IMR-90 (cell line): ENCODE results near the gene TBC1D22A. TPM values are rescaled to one million over a fixed set of nuclear protein-coding genes. Genes with fewer than 3 reads are reported as not detected.

Experiments
- ATAC-seq: fragments of 200-7000 bp; cut with Tn5 transposase; 2 replicates; pipeline ENCODE4 v1.9.1; 2020; ENCODE audit warnings: low read depth, mild to moderate bottlenecking, moderate library complexity
- BruUV-seq: library from RNA; stranded (reverse); fragments of 400-500 nt; replicated peaks from 2 replicates; lab custom pipeline; 2021; lab: Mats Ljungman, UMichigan
- CTCF ChIA-PET: fragments of 300-600 bp; formaldehyde crosslinking; extraction: SDS; loops from one replicate; lab custom pipeline; 2021; ENCODE audit warnings: antibody characterized with exemption; lab: Yijun Ruan, JAX
- POLR2A ChIA-PET: fragments of 300-600 bp; sonication (Branson Sonifier 250); formaldehyde crosslinking; loops from one replicate; lab custom pipeline; 2022; ENCODE audit warnings: antibody characterized with exemption; ENCODE audit not compliant: unreplicated experiment; lab: Charles Lee
- DNase-seq: peaks from one replicate; pipeline ENCODE4 v3.0.0; 2013
- H2AFZ ChIP-seq: replicated peaks from 2 replicates; pipeline ENCODE3; 2013; ENCODE audit warnings: low read length, mild to moderate bottlenecking; ENCODE audit not compliant: poor library complexity
- H2AK5ac ChIP-seq: 2 replicates; pipeline ENCODE4 v1.6.1; 2013; ENCODE audit warnings: low read depth, low read length, inconsistent platforms
- H2AK9ac ChIP-seq: replicated peaks from 2 replicates; pipeline ENCODE3; 2013; ENCODE audit warnings: mild to moderate bottlenecking, low read depth, low read length, moderate library complexity; ENCODE audit not compliant: poor library complexity
- H2BK120ac ChIP-seq: 2 replicates; pipeline ENCODE4 v1.6.1; 2013; ENCODE audit warnings: low read depth, low read length, inconsistent platforms
- H2BK15ac ChIP-seq: 3 replicates; pipeline ENCODE4 v1.6.1; 2013; ENCODE audit warnings: low read depth, low read length, inconsistent platforms
- H2BK20ac ChIP-seq: 2 replicates; pipeline ENCODE4 v1.6.1; 2013; ENCODE audit warnings: low read depth, mild to moderate bottlenecking, inconsistent platforms, low read length, moderate library complexity
- H2BK5ac ChIP-seq: 2 replicates; pipeline ENCODE4 v1.6.1; 2013; ENCODE audit warnings: mild to moderate bottlenecking, low read depth, low read length, inconsistent platforms; ENCODE audit not compliant: poor library complexity, severe bottlenecking
- H3K14ac ChIP-seq: replicated peaks from 2 replicates; pipeline ENCODE4 v1.6.1; 2013; ENCODE audit warnings: low read depth, low read length, inconsistent platforms
- H3K18ac ChIP-seq: 2 replicates; pipeline ENCODE4 v1.6.1; 2013; ENCODE audit warnings: low read depth, low read length, control low read depth
- H3K23ac ChIP-seq: 2 replicates; pipeline ENCODE4 v1.6.1; 2013; ENCODE audit warnings: low read depth, low read length, inconsistent platforms
- H3K27ac ChIP-seq: 2 replicates; pipeline ENCODE4 v1.5.1; 2013; ENCODE audit warnings: mild to moderate bottlenecking, control low read depth, low read length; ENCODE audit not compliant: insufficient read depth
- H3K27me3 ChIP-seq: 2 replicates; pipeline ENCODE4 v1.6.1; 2013; ENCODE audit warnings: low read length; ENCODE audit not compliant: control insufficient read depth, insufficient read depth
- H3K36me3 ChIP-seq: 2 replicates; pipeline ENCODE4 v1.6.1; 2013; ENCODE audit warnings: low read length, mixed read lengths; ENCODE audit not compliant: control insufficient read depth, insufficient read depth
- H3K4ac ChIP-seq: 2 replicates; pipeline ENCODE4 v1.6.1; 2013; ENCODE audit warnings: low read depth, low read length, inconsistent platforms
- H3K4me1 ChIP-seq: 2 replicates; pipeline ENCODE4 v1.6.1; 2013; ENCODE audit warnings: low read length, mixed read lengths; ENCODE audit not compliant: control insufficient read depth, insufficient read depth
- H3K4me2 ChIP-seq: 2 replicates; pipeline ENCODE4 v1.6.1; 2013; ENCODE audit warnings: low read depth, mild to moderate bottlenecking, control low read depth, low read length, moderate library complexity
- H3K4me3 ChIP-seq: 2 replicates; pipeline ENCODE4 v1.5.1; 2013; ENCODE audit warnings: low read depth, mild to moderate bottlenecking, control low read depth, low read length, moderate library complexity; ENCODE audit not compliant: insufficient read depth
- H3K56ac ChIP-seq: 2 replicates; pipeline ENCODE4 v1.6.1; 2013; ENCODE audit warnings: low read length, inconsistent platforms; ENCODE audit not compliant: insufficient read depth; ENCODE audit errors: extremely low read depth
- H3K79me1 ChIP-seq, 2 experiments: 2 replicates each; pipeline ENCODE4 v1.6.1; 2013; ENCODE audit warnings: low read length in 2 of 2, inconsistent platforms in 1 of 2, low read depth in 1 of 2
- H3K9ac ChIP-seq: 2 replicates; pipeline ENCODE4 v1.6.1; 2013; ENCODE audit warnings: low read depth, low read length, control low read depth
- H3K9me1 ChIP-seq: 2 replicates; pipeline ENCODE4 v1.6.1; 2013; ENCODE audit warnings: low read length, inconsistent platforms; ENCODE audit not compliant: insufficient read depth
- H3K9me3 ChIP-seq: 2 replicates; pipeline ENCODE4 v1.6.1; 2013; ENCODE audit warnings: low read length; ENCODE audit not compliant: control insufficient read depth, insufficient read depth
- H4K20me1 ChIP-seq: 2 replicates; pipeline ENCODE4 v1.6.1; 2013; ENCODE audit warnings: low read length, inconsistent platforms; ENCODE audit not compliant: insufficient read depth
- H4K5ac ChIP-seq: 2 replicates; pipeline ENCODE4 v1.6.1; 2013; ENCODE audit warnings: mild to moderate bottlenecking, low read depth, low read length, control low read depth
- H4K8ac ChIP-seq, 2 experiments: 2 replicates each; pipeline ENCODE4 v1.6.1; 2013; ENCODE audit warnings: low read depth in 2 of 2, low read length in 2 of 2, control low read depth in 1 of 2, inconsistent platforms in 1 of 2
- H4K91ac ChIP-seq: 2 replicates; pipeline ENCODE4 v1.6.1; 2013; ENCODE audit warnings: low read depth, low read length, inconsistent platforms; ENCODE audit not compliant: insufficient read depth
- BHLHE40 ChIP-seq: fragments of 150-350 bp; IDR thresholded peaks from 2 replicates; pipeline ENCODE4 v1.6.1; 2016; ENCODE audit warnings: mild to moderate bottlenecking, low read depth, low read length
- CEBPB ChIP-seq: IDR thresholded peaks from 2 replicates; pipeline ENCODE4 v1.6.1; 2012; ENCODE audit warnings: low read depth, low read length, improper control_type of control experiment
- CHD1 ChIP-seq: IDR thresholded peaks from 2 replicates; pipeline ENCODE4 v1.6.1; 2012; ENCODE audit warnings: low read depth, low read length, improper control_type of control experiment
- CTCF ChIP-seq: conservative IDR thresholded peaks from 2 replicates; pipeline ENCODE4 v1.5.1; 2012; ENCODE audit warnings: mild to moderate bottlenecking, low read depth, low read length, improper control_type of control experiment
- ELK1 ChIP-seq: fragments of 150-350 bp; IDR thresholded peaks from 2 replicates; pipeline ENCODE4 v1.6.1; 2016; ENCODE audit warnings: low read depth, mild to moderate bottlenecking, low read length, moderate library complexity, borderline replicate concordance
- FOS ChIP-seq: fragments of 150-350 bp; IDR thresholded peaks from 2 replicates; pipeline ENCODE4 v1.6.1; 2016; ENCODE audit warnings: low read depth, low read length
- MAFK ChIP-seq: IDR thresholded peaks from 2 replicates; pipeline ENCODE4 v1.6.1; 2012; ENCODE audit warnings: low read depth, low read length, improper control_type of control experiment
- MAZ ChIP-seq: IDR thresholded peaks from 2 replicates; pipeline ENCODE4 v1.6.1; 2012; ENCODE audit warnings: low read depth, mild to moderate bottlenecking, low read length, improper control_type of control experiment, moderate library complexity, borderline replicate concordance
- MXI1 ChIP-seq: IDR thresholded peaks from 2 replicates; pipeline ENCODE4 v1.6.1; 2012; ENCODE audit warnings: low read depth, mild to moderate bottlenecking, low read length, moderate library complexity, borderline replicate concordance
- NFE2L2 ChIP-seq: fragments of 150-350 bp; IDR thresholded peaks from 2 replicates; pipeline ENCODE4 v1.6.1; 2016; ENCODE audit warnings: low read depth, mild to moderate bottlenecking, low read length
- POLR2A ChIP-seq: IDR thresholded peaks from 2 replicates; pipeline ENCODE4 v1.6.1; 2012; ENCODE audit warnings: mild to moderate bottlenecking, low read depth, low read length
- RCOR1 ChIP-seq: IDR thresholded peaks from 2 replicates; pipeline ENCODE4 v1.6.1; 2012; ENCODE audit warnings: mild to moderate bottlenecking, low read length, improper control_type of control experiment; ENCODE audit not compliant: insufficient replicate concordance
- RFX5 ChIP-seq: IDR thresholded peaks from 2 replicates; pipeline ENCODE4 v1.8.0; 2012; ENCODE audit warnings: low read depth, mild to moderate bottlenecking, low read length, moderate library complexity
- SMC3 ChIP-seq: fragments of 150-350 bp; IDR thresholded peaks from 2 replicates; pipeline ENCODE4 v1.6.1; 2016; ENCODE audit warnings: low read depth, mild to moderate bottlenecking, antibody characterized with exemption, low read length, moderate library complexity
- USF2 ChIP-seq: fragments of 150-350 bp; IDR thresholded peaks from 2 replicates; pipeline ENCODE4 v1.6.1; 2017; ENCODE audit warnings: mild to moderate bottlenecking, antibody characterized with exemption, low read length, low read depth
- WGBS, 2 experiments: methylation state at CpG; one replicate each; pipeline versions ENCODE4 v1.1.5 to v1.1.7; 2013; ENCODE audit warnings: missing lambda C conversion rate in 2 of 2; ENCODE audit not compliant: insufficient read length in 1 of 2; ENCODE audit errors: extremely low coverage in 2 of 2; 5-methylcytosine and 5-hydroxymethylcytosine counted together
- dilution Hi-C: fragments of 300-500 bp; cut with HindIII; formaldehyde crosslinking; loops from one replicate; pipeline ENCODE4 v1.14.3; 2018; ENCODE audit warnings: low sequenced_read_pairs; ENCODE audit not compliant: unreplicated experiment
- in situ Hi-C: fragments of 300-500 bp; cut with MboI; formaldehyde crosslinking; loops from 3 replicates; pipeline ENCODE4 v1.14.3; 2019; ENCODE audit warnings: low sequenced_read_pairs, inconsistent platforms, mixed read lengths
- intact Hi-C: fragments of 100-400 bp; cut with micrococcal nuclease; formaldehyde crosslinking; loops from 2 replicates; pipeline ENCODE4 v1.10.0; 2022
- polyA plus RNA-seq, 3 experiments: library from polyadenylated mRNA; depleted of rRNA; stranded (reverse); fragments of >200 nt; gene quantifications; 2 replicates each; pipeline ENCODE4 v1.2.3, GENCODE V29; 2012; ENCODE audit warnings: low replicate concordance in 1 of 3
- total RNA-seq: library from RNA; depleted of rRNA; stranded (reverse); fragments of >200 nt; gene quantifications from 2 replicates; pipeline ENCODE4 v1.2.3, GENCODE V29; 2012

TBC1D22A gene
- total and polyA plus RNA-seq, 2 of the 4 experiments (the other 2 are of a cell fraction): 9.0 to 16.7 TPM

GRCh38 chr22:46925818-46926217, 163.4 kb downstream of the TBC1D22A start:
- intact Hi-C loops: no loop called here
- H3K27ac ChIP-seq: no peak overlapping the region
- no peak overlapping the region for H2AFZ ChIP-seq
- no peak overlapping the region for H4K91ac ChIP-seq
- no peak overlapping the region for H4K5ac ChIP-seq
- TF ChIP-seq MAZ (no peak), CTCF (no peak), ELK1 (no peak), NFE2L2 (no peak), CHD1 (no peak), BHLHE40 (no peak), MXI1 (no peak), MAFK (no peak), USF2 (no peak), POLR2A (no peak), RCOR1 (no peak), RFX5 (no peak), FOS (no peak), CEBPB (no peak), SMC3 (no peak)
- H3K4me3 ChIP-seq: no peak overlapping the region
- H2AK5ac ChIP-seq: no peak overlapping the region
- no peak overlapping the region for H2BK120ac ChIP-seq
- H2BK5ac ChIP-seq: no peak overlapping the region
- WGBS, 2 experiments: no CpG with 5 or more reads among the region's 3 CpGs
- DNase-seq (no peak), ATAC-seq (no peak)
- in situ Hi-C loops: no loop called here
- no peak overlapping the region for H3K18ac ChIP-seq
- H3K9me3 ChIP-seq: peaks cover 2% of the 10 kb centered on the region; the same call in 1 of the 2 replicates
- H3K9me1 ChIP-seq: peaks cover 9% of the 10 kb centered on the region
- ChIA-PET POLR2A (no interaction called here), CTCF (no interaction called here)
- H3K79me1 ChIP-seq: peaks cover 7 to 15% of the 10 kb centered on the region in 2 experiments
- H3K27me3 ChIP-seq: no peaks in the 10 kb centered on the region
- no peak overlapping the region for H2AK9ac ChIP-seq
- no peak overlapping the region for H3K56ac ChIP-seq
- H3K4me1 ChIP-seq: no peaks in the 10 kb centered on the region; the same call in 1 of the 2 replicates
- no peak overlapping the region for H2BK20ac ChIP-seq
- H4K8ac ChIP-seq: no peak overlapping the region
- H3K36me3 ChIP-seq: no peaks in the 10 kb centered on the region
- H4K20me1 ChIP-seq: no peaks in the 10 kb centered on the region
- dilution Hi-C loops: no loop called here
- no peak overlapping the region for H2BK15ac ChIP-seq
- H3K23ac ChIP-seq: no peak overlapping the region
- no peak overlapping the region for H3K4me2 ChIP-seq
- BruUV-seq: no TSS peak
- no peak overlapping the region for H3K4ac ChIP-seq
- no peak overlapping the region for H3K14ac ChIP-seq
- H3K9ac ChIP-seq: no peak overlapping the region
